HCT116 (cell line): ENCODE data around the gene TMEM201.
A peak's percentile ranks its signal among the peaks of the same experiment; 100 is the strongest.

Source experiments
- JUND ChIP-seq: IDR thresholded peaks from 2 replicates; pipeline ENCODE4 v1.6.1; 2012
- POLR2A ChIP-seq: IDR thresholded peaks from 2 replicates; pipeline ENCODE4 v1.7.0; 2011; ENCODE audit warnings: borderline replicate concordance; ENCODE audit not compliant: insufficient read depth, insufficient read length; ENCODE audit errors: extremely low read depth
- POLR2AphosphoS5 ChIP-seq: IDR thresholded peaks from 2 replicates; pipeline ENCODE4 v1.6.1; 2011; ENCODE audit warnings: mild to moderate bottlenecking, low read depth, low read length, moderate library complexity
- SIN3A ChIP-seq: IDR thresholded peaks from 2 replicates; pipeline ENCODE4 v1.6.1; 2012; ENCODE audit warnings: low read depth
- TF ChIP-seq, protein P1 (sequence below), 3 experiments: fragments of 200-600 bp in 1 of 3; sonication (generic) in 1 of 3; IDR thresholded peaks in 2 of 3; conservative IDR thresholded peaks in 1 of 3; 2 replicates each; pipeline ENCODE4 v1.5.1; 2012 to 2017; ENCODE audit warnings: low read depth in 2 of 3, low read length in 2 of 3, antibody characterized with exemption in 1 of 3, borderline replicate concordance in 1 of 3, control low read depth in 1 of 3, mild to moderate bottlenecking in 1 of 3, mixed read lengths in 1 of 3, mixed run types in 1 of 3, moderate library complexity in 1 of 3; ENCODE audit not compliant: insufficient read depth in 1 of 3
- TF ChIP-seq, protein P2 (sequence below): IDR thresholded peaks from 2 replicates; pipeline ENCODE4 v1.6.1; 2012; ENCODE audit warnings: low read depth
- TF ChIP-seq, protein P3 (sequence below): IDR thresholded peaks from 2 replicates; pipeline ENCODE4 v1.6.1; 2011; ENCODE audit warnings: mild to moderate bottlenecking, low read length, moderate library complexity; ENCODE audit not compliant: insufficient replicate concordance; ENCODE audit errors: extremely low read depth

DNA sequence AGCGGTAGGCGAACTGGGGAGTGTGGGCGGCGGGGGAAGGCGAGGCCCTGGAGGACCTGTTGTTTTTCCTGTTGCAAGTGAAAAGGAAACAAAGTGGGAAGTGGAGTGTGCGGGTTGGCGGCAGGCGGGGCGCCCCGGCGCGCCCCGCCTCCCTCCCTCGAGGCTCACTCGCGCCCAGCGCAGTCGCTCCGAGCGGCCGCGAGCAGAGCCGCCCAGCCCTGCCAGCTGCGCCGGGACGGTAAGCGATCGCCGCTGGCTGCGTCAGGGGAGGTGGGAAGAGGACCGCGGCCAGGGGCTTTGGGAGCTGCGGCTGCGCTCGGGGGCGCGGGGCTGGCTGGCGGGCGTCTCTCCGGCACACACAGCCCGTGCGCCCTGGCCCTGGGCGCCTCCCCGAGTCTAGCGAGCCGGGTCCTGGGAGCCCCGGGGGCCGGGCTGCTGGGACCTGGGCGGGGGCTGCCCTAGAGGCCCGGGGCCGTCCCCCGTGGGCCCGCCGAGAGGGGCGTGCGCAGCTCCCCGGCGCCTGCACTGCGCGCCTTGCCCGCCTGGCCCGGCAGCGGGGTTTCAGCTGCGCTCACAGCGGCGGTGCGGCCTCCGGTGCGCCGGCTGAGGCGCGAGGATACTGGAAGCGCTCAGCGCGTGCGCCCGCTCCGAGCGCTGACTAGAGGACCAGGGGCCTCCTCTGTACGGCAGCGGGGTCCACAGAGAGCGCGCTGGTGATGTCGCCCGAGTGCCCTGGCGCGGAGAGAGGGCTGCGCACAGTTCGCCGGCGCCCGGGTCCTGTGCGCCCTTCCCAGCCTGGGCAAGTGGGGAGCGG lies 63.1 kb downstream of the TMEM201 start, which contains the start of gene PIK3CD:
- TF ChIP-seq, protein P1, sequence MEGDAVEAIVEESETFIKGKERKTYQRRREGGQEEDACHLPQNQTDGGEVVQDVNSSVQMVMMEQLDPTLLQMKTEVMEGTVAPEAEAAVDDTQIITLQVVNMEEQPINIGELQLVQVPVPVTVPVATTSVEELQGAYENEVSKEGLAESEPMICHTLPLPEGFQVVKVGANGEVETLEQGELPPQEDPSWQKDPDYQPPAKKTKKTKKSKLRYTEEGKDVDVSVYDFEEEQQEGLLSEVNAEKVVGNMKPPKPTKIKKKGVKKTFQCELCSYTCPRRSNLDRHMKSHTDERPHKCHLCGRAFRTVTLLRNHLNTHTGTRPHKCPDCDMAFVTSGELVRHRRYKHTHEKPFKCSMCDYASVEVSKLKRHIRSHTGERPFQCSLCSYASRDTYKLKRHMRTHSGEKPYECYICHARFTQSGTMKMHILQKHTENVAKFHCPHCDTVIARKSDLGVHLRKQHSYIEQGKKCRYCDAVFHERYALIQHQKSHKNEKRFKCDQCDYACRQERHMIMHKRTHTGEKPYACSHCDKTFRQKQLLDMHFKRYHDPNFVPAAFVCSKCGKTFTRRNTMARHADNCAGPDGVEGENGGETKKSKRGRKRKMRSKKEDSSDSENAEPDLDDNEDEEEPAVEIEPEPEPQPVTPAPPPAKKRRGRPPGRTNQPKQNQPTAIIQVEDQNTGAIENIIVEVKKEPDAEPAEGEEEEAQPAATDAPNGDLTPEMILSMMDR (IDR thresholded peaks at IDR 0.05 in 2 of 3, conservative IDR thresholded peaks at IDR 0.05 in 1 of 3; ENCODE audit: borderline replicate concordance in 1 of 3, insufficient read depth in 1 of 3, low read depth in 2 of 3, low read length in 2 of 3): no peak
- no peak for TF ChIP-seq JUND
- TF ChIP-seq SIN3A: no peak
- TF ChIP-seq, protein P2, sequence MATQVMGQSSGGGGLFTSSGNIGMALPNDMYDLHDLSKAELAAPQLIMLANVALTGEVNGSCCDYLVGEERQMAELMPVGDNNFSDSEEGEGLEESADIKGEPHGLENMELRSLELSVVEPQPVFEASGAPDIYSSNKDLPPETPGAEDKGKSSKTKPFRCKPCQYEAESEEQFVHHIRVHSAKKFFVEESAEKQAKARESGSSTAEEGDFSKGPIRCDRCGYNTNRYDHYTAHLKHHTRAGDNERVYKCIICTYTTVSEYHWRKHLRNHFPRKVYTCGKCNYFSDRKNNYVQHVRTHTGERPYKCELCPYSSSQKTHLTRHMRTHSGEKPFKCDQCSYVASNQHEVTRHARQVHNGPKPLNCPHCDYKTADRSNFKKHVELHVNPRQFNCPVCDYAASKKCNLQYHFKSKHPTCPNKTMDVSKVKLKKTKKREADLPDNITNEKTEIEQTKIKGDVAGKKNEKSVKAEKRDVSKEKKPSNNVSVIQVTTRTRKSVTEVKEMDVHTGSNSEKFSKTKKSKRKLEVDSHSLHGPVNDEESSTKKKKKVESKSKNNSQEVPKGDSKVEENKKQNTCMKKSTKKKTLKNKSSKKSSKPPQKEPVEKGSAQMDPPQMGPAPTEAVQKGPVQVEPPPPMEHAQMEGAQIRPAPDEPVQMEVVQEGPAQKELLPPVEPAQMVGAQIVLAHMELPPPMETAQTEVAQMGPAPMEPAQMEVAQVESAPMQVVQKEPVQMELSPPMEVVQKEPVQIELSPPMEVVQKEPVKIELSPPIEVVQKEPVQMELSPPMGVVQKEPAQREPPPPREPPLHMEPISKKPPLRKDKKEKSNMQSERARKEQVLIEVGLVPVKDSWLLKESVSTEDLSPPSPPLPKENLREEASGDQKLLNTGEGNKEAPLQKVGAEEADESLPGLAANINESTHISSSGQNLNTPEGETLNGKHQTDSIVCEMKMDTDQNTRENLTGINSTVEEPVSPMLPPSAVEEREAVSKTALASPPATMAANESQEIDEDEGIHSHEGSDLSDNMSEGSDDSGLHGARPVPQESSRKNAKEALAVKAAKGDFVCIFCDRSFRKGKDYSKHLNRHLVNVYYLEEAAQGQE: no peak
- TF ChIP-seq POLR2A: no peak
- TF ChIP-seq, protein P3, sequence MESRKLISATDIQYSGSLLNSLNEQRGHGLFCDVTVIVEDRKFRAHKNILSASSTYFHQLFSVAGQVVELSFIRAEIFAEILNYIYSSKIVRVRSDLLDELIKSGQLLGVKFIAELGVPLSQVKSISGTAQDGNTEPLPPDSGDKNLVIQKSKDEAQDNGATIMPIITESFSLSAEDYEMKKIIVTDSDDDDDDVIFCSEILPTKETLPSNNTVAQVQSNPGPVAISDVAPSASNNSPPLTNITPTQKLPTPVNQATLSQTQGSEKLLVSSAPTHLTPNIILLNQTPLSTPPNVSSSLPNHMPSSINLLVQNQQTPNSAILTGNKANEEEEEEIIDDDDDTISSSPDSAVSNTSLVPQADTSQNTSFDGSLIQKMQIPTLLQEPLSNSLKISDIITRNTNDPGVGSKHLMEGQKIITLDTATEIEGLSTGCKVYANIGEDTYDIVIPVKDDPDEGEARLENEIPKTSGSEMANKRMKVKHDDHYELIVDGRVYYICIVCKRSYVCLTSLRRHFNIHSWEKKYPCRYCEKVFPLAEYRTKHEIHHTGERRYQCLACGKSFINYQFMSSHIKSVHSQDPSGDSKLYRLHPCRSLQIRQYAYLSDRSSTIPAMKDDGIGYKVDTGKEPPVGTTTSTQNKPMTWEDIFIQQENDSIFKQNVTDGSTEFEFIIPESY: no peak
- peak; percentile 50; the same call in 1 of the 2 replicates for TF ChIP-seq POLR2AphosphoS5
